ENCODE data around the gene NKIRAS1.
"Not testable (repeated sequence)": the region's sequence is repeated elsewhere in the genome, so short reads cannot be mapped to it uniquely, and the experiment has no call there.

NKIRAS1 gene

DNA sequence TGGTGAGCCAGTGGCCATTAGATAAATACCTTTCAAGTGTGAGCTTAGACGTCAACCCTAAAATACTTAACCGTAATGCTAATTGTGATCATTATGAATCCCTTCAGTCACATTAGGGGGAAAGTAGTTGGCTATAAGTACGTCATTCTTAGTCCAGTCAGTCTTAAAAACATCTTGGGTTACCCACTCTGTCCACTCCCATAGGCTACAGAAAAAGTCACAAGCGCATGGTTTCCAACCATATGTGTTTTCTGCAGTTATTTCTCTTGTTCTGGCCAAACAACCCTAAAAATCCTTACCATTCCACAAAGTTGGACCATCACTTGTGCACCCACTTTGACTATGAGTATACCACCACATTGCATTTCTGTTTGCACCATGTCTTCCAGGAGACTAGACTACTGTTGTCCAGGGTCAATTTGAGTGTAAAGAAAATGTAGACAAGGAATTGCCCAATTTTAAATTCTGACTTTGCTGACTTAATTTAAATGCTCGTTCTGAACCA, 3.4 kb upstream of the NKIRAS1 start:
- Histone ChIP-seq H3K27ac (ENCODE audit: low read depth, low read length) (no peak overlapping the region), H2AFZ (ENCODE audit: low read length, unreplicated experiment) (no peak overlapping the region), H3K27me3 (ENCODE audit: insufficient read depth, low read length) (no peaks in the 10 kb centered on the region), H3K36me3 (ENCODE audit: insufficient read depth, low read length) (peaks cover 29% of the 10 kb centered on the region), H3K4me1 (ENCODE audit: control insufficient read depth, insufficient read depth, low read length, unreplicated experiment) (peaks cover 22% of the 10 kb centered on the region), H3K79me2 (ENCODE audit: control insufficient read depth, insufficient read depth, low read length, unreplicated experiment) (peaks cover 40% of the 10 kb centered on the region), H3K4me3 (ENCODE audit: low read depth, low read length) (peak overlapping the region; percentile 28)

DNA sequence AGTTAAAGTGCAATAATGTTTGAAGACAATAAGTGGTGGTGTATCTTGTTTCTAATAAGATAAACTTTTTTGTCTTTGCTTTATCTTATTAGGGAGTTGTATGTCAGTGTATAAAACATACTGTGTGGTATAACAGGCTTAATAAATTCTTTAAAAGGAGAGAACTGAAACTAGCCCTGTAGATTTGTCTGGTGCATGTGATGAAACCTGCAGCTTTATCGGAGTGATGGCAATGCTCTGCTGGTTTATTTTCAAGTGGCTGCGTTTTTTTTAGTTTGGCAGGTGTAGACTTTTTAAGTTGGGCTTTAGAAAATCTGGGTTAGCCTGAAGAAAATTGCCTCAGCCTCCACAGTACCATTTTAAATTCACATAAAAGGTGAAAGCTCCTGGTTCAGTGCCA, 2.8 kb upstream of the NKIRAS1 start:
- H3K4me3 ChIP-seq (ENCODE audit: low read depth, low read length) = peak overlapping the region; percentile 28
- no peaks in the 10 kb centered on the region for H3K27me3 ChIP-seq (ENCODE audit: insufficient read depth, low read length)
- H3K36me3 ChIP-seq (ENCODE audit: insufficient read depth, low read length) = peaks cover 29% of the 10 kb centered on the region
- no peak overlapping the region for H2AFZ ChIP-seq (ENCODE audit: low read length, unreplicated experiment)
- no peak overlapping the region for H3K27ac ChIP-seq (ENCODE audit: low read depth, low read length)
- peaks cover 27% of the 10 kb centered on the region for H3K4me1 ChIP-seq (ENCODE audit: control insufficient read depth, insufficient read depth, low read length, unreplicated experiment)
- peaks cover 46% of the 10 kb centered on the region for H3K79me2 ChIP-seq (ENCODE audit: control insufficient read depth, insufficient read depth, low read length, unreplicated experiment)

DNA sequence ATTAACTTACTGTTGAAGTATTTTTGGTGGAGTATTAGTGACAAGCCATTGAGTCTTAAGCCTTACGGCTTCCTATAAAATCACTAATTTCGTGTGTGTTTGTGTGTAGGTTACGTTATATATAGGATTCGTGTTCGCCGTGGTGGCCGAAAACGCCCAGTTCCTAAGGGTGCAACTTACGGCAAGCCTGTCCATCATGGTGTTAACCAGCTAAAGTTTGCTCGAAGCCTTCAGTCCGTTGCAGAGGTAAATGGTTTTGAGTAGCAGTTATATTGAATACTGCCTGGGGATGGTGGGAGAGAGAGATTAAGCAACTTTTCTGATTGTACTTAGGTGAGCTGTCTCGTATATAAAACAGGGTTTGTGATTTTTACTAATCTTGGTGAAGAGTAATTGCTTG, 1.5 kb upstream of the NKIRAS1 start:
- Histone ChIP-seq H3K79me2 (ENCODE audit: control insufficient read depth, insufficient read depth, low read length, unreplicated experiment) (peaks cover 52% of the 10 kb centered on the region), H3K4me3 (ENCODE audit: low read depth, low read length) (peak overlapping the region; percentile 90), H3K4me1 (ENCODE audit: control insufficient read depth, insufficient read depth, low read length, unreplicated experiment) (peaks cover 31% of the 10 kb centered on the region), H3K27ac (ENCODE audit: low read depth, low read length) (peak overlapping the region; percentile 76; the same call in 1 of the 2 replicates), H3K36me3 (ENCODE audit: insufficient read depth, low read length) (peaks cover 29% of the 10 kb centered on the region)
- not testable (repeated sequence) for H3K27me3 ChIP-seq (ENCODE audit: insufficient read depth, low read length); H2AFZ ChIP-seq (ENCODE audit: low read length, unreplicated experiment)

DNA sequence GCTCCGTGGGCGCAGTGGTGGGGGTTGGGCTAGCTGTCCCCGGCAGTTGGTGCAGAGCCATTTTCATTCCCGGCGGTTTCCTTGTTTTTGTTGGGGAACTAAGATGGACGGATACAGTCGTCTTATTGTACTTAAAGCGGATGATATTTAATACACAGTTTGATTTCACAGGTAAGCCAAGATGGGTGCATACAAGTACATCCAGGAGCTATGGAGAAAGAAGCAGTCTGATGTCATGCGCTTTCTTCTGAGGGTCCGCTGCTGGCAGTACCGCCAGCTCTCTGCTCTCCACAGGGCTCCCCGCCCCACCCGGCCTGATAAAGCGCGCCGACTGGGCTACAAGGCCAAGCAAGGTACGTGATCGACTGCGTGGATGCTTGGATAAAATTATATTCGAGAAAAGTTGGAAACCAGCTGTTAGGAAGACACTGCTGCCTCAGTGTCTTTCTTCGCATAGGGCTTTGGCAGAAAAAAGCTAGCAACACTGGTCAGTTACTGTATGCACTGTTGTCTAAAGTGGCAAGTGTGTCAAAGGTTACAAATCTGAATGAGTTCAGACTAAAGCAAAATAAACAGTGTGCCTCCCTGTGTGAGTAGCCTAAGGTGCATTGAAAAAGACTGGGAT, 1.0 kb upstream of the NKIRAS1 start:
- not testable (repeated sequence) for H3K27me3 ChIP-seq (ENCODE audit: insufficient read depth, low read length); H2AFZ ChIP-seq (ENCODE audit: low read length, unreplicated experiment)
- H3K4me1 ChIP-seq (ENCODE audit: control insufficient read depth, insufficient read depth, low read length, unreplicated experiment) = peaks cover 31% of the 10 kb centered on the region
- H3K36me3 ChIP-seq (ENCODE audit: insufficient read depth, low read length) = peaks cover 29% of the 10 kb centered on the region
- H3K27ac ChIP-seq (ENCODE audit: low read depth, low read length) = peak overlapping the region; percentile 76
- H3K79me2 ChIP-seq (ENCODE audit: control insufficient read depth, insufficient read depth, low read length, unreplicated experiment) = peaks cover 52% of the 10 kb centered on the region
- peak overlapping the region; percentile 90 for H3K4me3 ChIP-seq (ENCODE audit: low read depth, low read length)

DNA sequence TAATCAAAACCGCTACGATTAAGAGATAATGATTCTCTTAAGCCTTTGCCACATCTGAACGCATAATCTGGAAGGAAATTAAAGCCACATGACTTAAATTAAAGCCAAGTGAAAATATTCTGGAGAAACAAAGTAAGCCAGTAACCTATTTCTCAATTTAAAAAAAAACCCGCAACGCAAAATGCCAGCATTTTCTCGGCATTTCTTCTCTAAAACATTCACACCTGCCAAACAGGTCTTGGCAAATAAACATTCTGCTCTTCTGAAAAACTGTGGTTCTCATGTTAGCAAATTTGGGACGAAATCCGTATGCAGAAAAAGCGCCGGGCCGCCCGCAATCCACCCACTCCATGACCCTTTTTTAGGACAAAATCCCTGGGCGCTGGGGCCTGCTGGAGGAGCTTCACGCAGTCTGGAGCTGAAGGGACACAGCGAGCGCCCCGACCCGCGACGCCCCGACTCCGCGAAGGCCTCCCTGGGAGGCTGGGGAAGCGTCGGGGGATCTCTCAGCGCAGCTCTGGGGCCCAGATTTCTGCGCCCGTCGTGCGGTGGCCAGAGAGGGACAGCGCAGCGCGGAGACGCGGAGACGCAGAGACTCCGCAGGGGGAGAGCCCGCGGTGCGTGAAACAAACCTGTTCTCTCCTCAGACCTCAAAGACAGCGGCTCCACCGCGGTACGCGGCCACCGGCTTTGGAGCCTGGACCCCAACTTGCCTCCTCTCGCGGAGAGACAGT, 471 bp downstream of the NKIRAS1 start:
- Histone ChIP-seq H3K79me2 (ENCODE audit: control insufficient read depth, insufficient read depth, low read length, unreplicated experiment) (peaks cover 52% of the 10 kb centered on the region), H3K27me3 (ENCODE audit: insufficient read depth, low read length) (no peaks in the 10 kb centered on the region), H2AFZ (ENCODE audit: low read length, unreplicated experiment) (peak overlapping the region; percentile 85), H3K4me3 (ENCODE audit: low read depth, low read length) (peak overlapping the region; percentile 90), H3K4me1 (ENCODE audit: control insufficient read depth, insufficient read depth, low read length, unreplicated experiment) (peaks cover 31% of the 10 kb centered on the region), H3K36me3 (ENCODE audit: insufficient read depth, low read length) (peaks cover 29% of the 10 kb centered on the region), H3K27ac (ENCODE audit: low read depth, low read length) (peak overlapping the region; percentile 19; the same call in 1 of the 2 replicates)

DNA sequence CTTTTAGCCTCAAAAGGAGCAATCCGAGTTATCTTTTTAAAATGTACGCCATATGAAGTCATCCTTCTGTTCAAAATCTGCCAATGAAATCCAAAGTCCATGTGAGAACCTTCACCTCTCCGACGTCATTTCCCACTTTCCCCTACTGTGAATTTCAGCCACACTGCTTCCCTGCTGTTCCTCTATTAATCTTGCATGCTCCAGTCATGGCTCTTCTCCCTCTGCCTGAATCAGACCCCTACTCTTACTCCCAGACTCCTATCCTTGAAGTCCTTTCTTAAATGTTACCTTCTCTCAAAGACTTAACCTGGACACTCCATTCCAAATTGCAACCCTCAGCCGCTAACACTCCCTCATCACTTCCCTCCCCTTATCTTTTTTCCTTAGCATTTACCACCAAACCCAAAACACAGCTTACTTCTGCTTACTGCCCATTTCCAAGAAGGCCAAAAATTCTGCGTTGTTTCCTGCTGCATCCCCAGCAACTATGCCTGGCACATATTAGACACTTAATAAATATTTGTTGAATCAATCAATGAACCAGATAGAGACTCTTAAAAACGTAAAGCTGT, 1.2 kb downstream of the NKIRAS1 start:
- Histone ChIP-seq H3K79me2 (ENCODE audit: control insufficient read depth, insufficient read depth, low read length, unreplicated experiment) (peaks cover 52% of the 10 kb centered on the region), H3K27ac (ENCODE audit: low read depth, low read length) (no peak overlapping the region), H2AFZ (ENCODE audit: low read length, unreplicated experiment) (peak overlapping the region; percentile 85), H3K27me3 (ENCODE audit: insufficient read depth, low read length) (no peaks in the 10 kb centered on the region), H3K4me1 (ENCODE audit: control insufficient read depth, insufficient read depth, low read length, unreplicated experiment) (peaks cover 31% of the 10 kb centered on the region), H3K36me3 (ENCODE audit: insufficient read depth, low read length) (peaks cover 29% of the 10 kb centered on the region), H3K4me3 (ENCODE audit: low read depth, low read length) (peak overlapping the region; percentile 90)

DNA sequence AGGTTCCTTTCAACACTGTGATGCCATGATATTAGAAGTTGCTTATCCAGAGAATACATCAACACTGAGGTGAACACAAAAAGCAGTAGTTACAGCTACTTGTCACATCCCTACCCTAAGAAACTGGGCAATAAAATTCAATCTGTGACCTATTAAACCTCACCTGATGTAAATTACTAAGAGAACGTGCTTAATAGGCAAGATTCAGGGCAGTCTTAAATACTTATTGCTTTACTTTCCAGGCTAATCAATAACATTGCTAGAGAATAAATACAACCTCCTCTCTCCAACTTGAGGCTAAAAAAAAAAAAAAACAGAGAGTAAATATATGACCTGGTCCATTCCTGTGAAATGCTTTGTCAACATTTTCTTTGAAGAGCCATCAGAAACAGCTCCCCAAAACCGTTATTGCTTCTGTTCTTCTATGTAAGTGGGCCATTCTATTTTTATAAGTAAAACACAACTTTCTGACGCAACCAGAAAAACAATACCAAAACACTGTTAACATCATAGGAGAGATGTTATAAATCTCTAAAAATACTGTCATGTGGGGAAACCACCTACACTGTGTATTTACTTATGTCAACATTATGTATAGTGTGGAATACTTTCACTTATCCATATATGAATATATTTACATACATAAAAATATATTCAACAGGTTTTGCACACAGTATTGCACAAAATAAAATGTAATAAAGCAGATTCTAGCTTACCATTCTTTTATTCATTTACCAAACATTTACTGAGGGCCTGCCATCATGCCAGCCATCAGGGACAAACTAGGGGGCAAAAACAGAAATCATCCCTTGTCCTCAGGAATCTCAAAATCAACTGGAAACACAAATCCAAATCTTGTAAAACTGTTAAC, 2.7 kb downstream of the NKIRAS1 start:
- Histone ChIP-seq H2AFZ (ENCODE audit: low read length, unreplicated experiment) (no peak overlapping the region), H3K4me3 (ENCODE audit: low read depth, low read length) (peak overlapping the region; percentile 90; the same call in 1 of the 2 replicates), H3K36me3 (ENCODE audit: insufficient read depth, low read length) (peaks cover 17% of the 10 kb centered on the region), H3K4me1 (ENCODE audit: control insufficient read depth, insufficient read depth, low read length, unreplicated experiment) (peaks cover 21% of the 10 kb centered on the region), H3K79me2 (ENCODE audit: control insufficient read depth, insufficient read depth, low read length, unreplicated experiment) (peaks cover 48% of the 10 kb centered on the region), H3K27me3 (ENCODE audit: insufficient read depth, low read length) (no peaks in the 10 kb centered on the region), H3K27ac (ENCODE audit: low read depth, low read length) (no peak overlapping the region)

DNA sequence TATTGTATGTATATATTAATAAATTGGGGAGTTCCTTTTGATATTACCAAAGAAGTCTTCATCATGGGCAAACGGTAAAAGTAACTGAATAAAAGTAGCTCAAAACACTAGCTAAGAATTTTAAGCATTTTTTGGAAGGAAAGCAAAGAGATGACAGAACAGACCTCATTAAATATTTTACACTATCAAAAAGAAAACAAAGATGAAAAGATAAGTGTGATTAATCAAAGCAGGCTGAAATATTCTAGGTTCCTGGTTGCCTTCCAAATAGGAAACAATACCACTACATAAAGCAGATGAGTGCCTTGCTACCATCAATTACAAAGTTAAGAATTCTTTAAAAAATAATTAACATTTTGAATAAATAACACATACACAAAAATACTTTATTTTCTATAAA, 3.6 kb downstream of the NKIRAS1 start:
- no peak overlapping the region for H3K4me3 ChIP-seq (ENCODE audit: low read depth, low read length)
- peaks cover 21% of the 10 kb centered on the region for H3K4me1 ChIP-seq (ENCODE audit: control insufficient read depth, insufficient read depth, low read length, unreplicated experiment)
- H2AFZ ChIP-seq (ENCODE audit: low read length, unreplicated experiment) = no peak overlapping the region
- peaks cover 8% of the 10 kb centered on the region for H3K36me3 ChIP-seq (ENCODE audit: insufficient read depth, low read length)
- H3K79me2 ChIP-seq (ENCODE audit: control insufficient read depth, insufficient read depth, low read length, unreplicated experiment) = peaks cover 39% of the 10 kb centered on the region
- H3K27me3 ChIP-seq (ENCODE audit: insufficient read depth, low read length) = no peaks in the 10 kb centered on the region
- no peak overlapping the region for H3K27ac ChIP-seq (ENCODE audit: low read depth, low read length)

DNA sequence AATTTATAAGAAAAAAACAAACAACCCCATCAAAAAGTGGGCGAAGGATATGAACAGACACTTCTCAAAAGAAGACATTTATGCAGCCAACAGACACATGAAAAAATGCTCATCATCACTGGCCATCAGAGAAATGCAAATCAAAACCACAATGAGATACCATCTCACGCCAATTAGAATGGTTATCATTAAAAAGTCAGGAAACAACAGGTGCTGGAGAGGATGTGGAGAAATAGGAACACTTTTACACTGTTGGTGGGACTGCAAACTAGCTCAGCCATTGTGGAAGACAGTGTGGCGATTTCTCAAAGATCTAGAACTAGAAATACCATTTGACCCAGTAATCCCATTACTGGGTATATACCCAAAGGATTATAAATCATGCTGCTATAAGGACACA, 4.5 kb downstream of the NKIRAS1 start:
- H3K36me3 ChIP-seq (ENCODE audit: insufficient read depth, low read length); H3K27ac ChIP-seq (ENCODE audit: low read depth, low read length); H3K27me3 ChIP-seq (ENCODE audit: insufficient read depth, low read length); H2AFZ ChIP-seq (ENCODE audit: low read length, unreplicated experiment); H3K4me3 ChIP-seq (ENCODE audit: low read depth, low read length): not testable (repeated sequence)
- Histone ChIP-seq H3K79me2 (ENCODE audit: control insufficient read depth, insufficient read depth, low read length, unreplicated experiment) (peaks cover 30% of the 10 kb centered on the region), H3K4me1 (ENCODE audit: control insufficient read depth, insufficient read depth, low read length, unreplicated experiment) (peaks cover 21% of the 10 kb centered on the region)

DNA sequence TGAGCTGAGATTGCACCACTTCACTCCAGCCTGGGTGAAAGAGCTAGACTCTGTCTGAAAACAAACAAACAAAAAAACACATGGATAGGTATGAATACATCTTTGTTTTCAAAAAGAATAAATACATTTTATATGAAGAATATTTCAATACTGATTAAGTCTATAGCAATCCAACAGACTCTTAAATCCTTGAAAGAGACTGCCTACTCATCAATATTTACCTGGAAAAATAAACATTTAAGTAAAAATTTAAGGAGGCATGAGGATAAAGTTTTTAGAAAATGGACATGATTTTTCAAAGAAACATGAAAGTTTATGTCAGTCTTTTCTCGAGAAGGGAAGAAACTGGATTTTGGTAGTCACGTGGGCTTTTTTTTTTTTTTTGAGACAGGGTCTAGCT, 5.4 kb downstream of the NKIRAS1 start:
- peaks cover 24% of the 10 kb centered on the region for H3K79me2 ChIP-seq (ENCODE audit: control insufficient read depth, insufficient read depth, low read length, unreplicated experiment)
- no peaks in the 10 kb centered on the region for H3K27me3 ChIP-seq (ENCODE audit: insufficient read depth, low read length)
- H3K4me3 ChIP-seq (ENCODE audit: low read depth, low read length) = no peak overlapping the region
- H3K4me1 ChIP-seq (ENCODE audit: control insufficient read depth, insufficient read depth, low read length, unreplicated experiment) = peaks cover 21% of the 10 kb centered on the region
- H3K27ac ChIP-seq (ENCODE audit: low read depth, low read length) = no peak overlapping the region
- H2AFZ ChIP-seq (ENCODE audit: low read length, unreplicated experiment) = no peak overlapping the region
- H3K36me3 ChIP-seq (ENCODE audit: insufficient read depth, low read length) = no peaks in the 10 kb centered on the region

Measured in ACC112 (cell line).